Upper lobe of left lung (tissue), 4 donors: ENCODE data around the gene HIVEP2.

Experiments used
- CTCF ChIP-seq, 6 experiments: fragments of 450-650 bp in 4 of 6; fragments of 200-600 bp in 2 of 6; sonication (generic) in 2 of 6; IDR thresholded peaks; one replicate each; pipeline ENCODE4 v1.5.1; 2016 to 2019; ENCODE audit warnings: antibody characterized with exemption in 6 of 6
- EP300 ChIP-seq, 4 donors: sonication (generic); formaldehyde crosslinking; IDR thresholded peaks; one replicate each; pipeline ENCODE4 v1.5.1; 2017; ENCODE audit warnings: antibody characterized with exemption in 4 of 4, control low read depth in 2 of 4
- POLR2A ChIP-seq, 4 donors: fragments of 450-650 bp; IDR thresholded peaks; one replicate each; pipeline ENCODE4 v1.5.1; 2016 to 2017; ENCODE audit warnings: antibody characterized with exemption in 4 of 4, mild to moderate bottlenecking in 2 of 4
- POLR2AphosphoS5 ChIP-seq, 2 donors: sonication (generic); formaldehyde crosslinking; IDR thresholded peaks; one replicate each; pipeline ENCODE4 v1.5.1; 2017; ENCODE audit warnings: antibody characterized with exemption in 2 of 2

DNA sequence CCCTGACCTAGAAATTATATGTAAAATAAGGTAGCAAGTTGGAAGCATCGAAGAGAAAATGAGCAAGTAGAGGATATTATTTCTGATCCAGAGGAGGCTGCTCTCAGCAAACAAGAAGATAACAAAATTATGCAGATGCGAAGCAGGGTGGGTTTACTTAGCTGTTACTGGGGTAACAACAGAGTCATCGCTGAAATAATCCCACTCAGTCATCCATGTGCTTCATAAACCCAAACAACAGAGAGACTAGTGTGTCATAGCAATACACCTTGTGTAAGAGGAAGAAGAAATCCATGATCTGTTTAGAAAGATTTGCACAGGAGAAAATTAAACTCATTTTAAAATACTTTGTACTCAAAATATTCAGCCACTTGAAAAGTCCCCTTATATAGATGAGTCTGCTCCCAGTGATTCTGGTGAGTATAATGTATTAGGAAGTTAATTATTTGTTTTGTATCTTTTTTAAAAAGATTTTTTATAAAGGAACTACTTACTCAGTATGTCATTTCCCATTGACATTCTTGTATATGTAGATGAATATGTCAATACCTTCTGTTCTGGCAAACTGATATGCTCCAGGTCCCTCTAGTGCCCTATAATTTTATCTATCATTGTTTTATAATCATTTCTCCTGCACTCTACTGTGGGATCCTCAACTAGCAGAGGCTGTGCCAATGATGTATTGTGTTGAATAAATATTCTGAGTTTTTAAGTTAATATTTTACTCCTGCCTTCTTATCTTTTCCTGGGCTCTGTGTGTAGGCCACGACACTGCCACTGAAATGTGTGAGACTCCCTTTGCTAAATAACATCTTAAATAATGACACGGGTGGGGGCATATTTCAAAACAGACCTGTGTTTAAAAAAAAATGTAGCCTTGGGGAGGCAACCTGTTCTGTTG lies 8.6 kb upstream of the HIVEP2 start:
- TF ChIP-seq CTCF (IDR thresholded peaks at IDR 0.05) (no peak), POLR2A (IDR thresholded peaks at IDR 0.05) (no peak), POLR2AphosphoS5 (IDR thresholded peaks at IDR 0.05) (no peak), EP300 (IDR thresholded peaks at IDR 0.05) (no peak)
